H9 (cell line): Measurements from ENCODE around the gene XPR1. TPM values are rescaled to one million over a fixed set of nuclear protein-coding genes. Genes with fewer than 3 reads are reported as not detected.

Experiments used
- DNase-seq: peaks from one replicate; pipeline ENCODE4 v3.0.0-alpha.2; 2017
- H2AFZ ChIP-seq: one replicate; pipeline ENCODE4 v1.6.1; 2013; ENCODE audit warnings: mild to moderate bottlenecking, low read length, control low read depth, moderate library complexity
- H2AK5ac ChIP-seq: 2 replicates; pipeline ENCODE4 v1.6.1; 2013; ENCODE audit warnings: low read length, control low read depth, mixed read lengths; ENCODE audit not compliant: insufficient read length
- H2BK120ac ChIP-seq: one replicate; pipeline ENCODE4 v1.6.1; 2013; ENCODE audit warnings: low read depth, mild to moderate bottlenecking, low read length, control low read depth, inconsistent platforms; ENCODE audit not compliant: poor library complexity, severe bottlenecking
- H2BK12ac ChIP-seq: 2 replicates; pipeline ENCODE4 v1.6.1; 2013; ENCODE audit warnings: low read length, control low read depth, mixed read lengths, low read depth; ENCODE audit not compliant: insufficient read length
- H2BK15ac ChIP-seq: 2 replicates; pipeline ENCODE4 v1.6.1; 2013; ENCODE audit warnings: low read depth, low read length, control low read depth
- H2BK20ac ChIP-seq: one replicate; pipeline ENCODE4 v1.6.1; 2013; ENCODE audit warnings: low read depth, mild to moderate bottlenecking, low read length, control low read depth, inconsistent platforms; ENCODE audit not compliant: poor library complexity, severe bottlenecking
- H2BK5ac ChIP-seq: 2 replicates; pipeline ENCODE4 v1.6.1; 2013; ENCODE audit warnings: low read length, control low read depth, mixed read lengths; ENCODE audit not compliant: insufficient read length
- H3K14ac ChIP-seq: 2 replicates; pipeline ENCODE4 v1.6.1; 2013; ENCODE audit warnings: low read length, control low read depth; ENCODE audit not compliant: insufficient read depth
- H3K18ac ChIP-seq: 2 replicates; pipeline ENCODE4 v1.6.1; 2013; ENCODE audit warnings: low read depth, mild to moderate bottlenecking, mixed read lengths, low read length, control low read depth; ENCODE audit not compliant: insufficient read length
- H3K23ac ChIP-seq: 2 replicates; pipeline ENCODE4 v1.6.1; 2013; ENCODE audit warnings: low read length, control low read depth, mixed read lengths, low read depth; ENCODE audit not compliant: insufficient read length
- H3K23me2 ChIP-seq: 2 replicates; pipeline ENCODE4 v1.6.1; 2013; ENCODE audit warnings: low read depth, mild to moderate bottlenecking, mixed read lengths, low read length, control low read depth; ENCODE audit not compliant: insufficient read length, poor library complexity, severe bottlenecking
- H3K27ac ChIP-seq: 2 replicates; pipeline ENCODE4 v1.5.1; 2013; ENCODE audit warnings: low read length, control low read depth, mixed read lengths, low read depth; ENCODE audit not compliant: insufficient read length
- H3K27me3 ChIP-seq: 2 replicates; pipeline ENCODE4 v1.6.1; 2013; ENCODE audit warnings: low read length, control low read depth, inconsistent platforms; ENCODE audit not compliant: insufficient read depth
- H3K4ac ChIP-seq: 2 replicates; pipeline ENCODE4 v1.6.1; 2013; ENCODE audit warnings: low read depth, mild to moderate bottlenecking, control low read depth, inconsistent platforms, low read length, moderate library complexity
- H3K4me1 ChIP-seq: 2 replicates; pipeline ENCODE4 v1.6.1; 2013; ENCODE audit warnings: low read length, control low read depth, inconsistent platforms; ENCODE audit not compliant: insufficient read depth
- H3K4me2 ChIP-seq: 2 replicates; pipeline ENCODE4 v1.6.1; 2013; ENCODE audit warnings: low read length, control low read depth, mixed read lengths; ENCODE audit not compliant: insufficient read length, insufficient read depth
- H3K56ac ChIP-seq: 2 replicates; pipeline ENCODE4 v1.6.1; 2013; ENCODE audit warnings: low read depth, mild to moderate bottlenecking, mixed read lengths, low read length, control low read depth; ENCODE audit not compliant: insufficient read length
- H3K79me1 ChIP-seq: 2 replicates; pipeline ENCODE4 v1.6.1; 2013; ENCODE audit warnings: low read depth, mild to moderate bottlenecking, moderate library complexity, low read length, control low read depth, inconsistent platforms; ENCODE audit not compliant: insufficient read depth, poor library complexity, severe bottlenecking
- H3K79me2 ChIP-seq: 2 replicates; pipeline ENCODE4 v1.6.1; 2013; ENCODE audit warnings: low read length, control low read depth, inconsistent platforms; ENCODE audit not compliant: insufficient read depth
- H3K9ac ChIP-seq: 2 replicates; pipeline ENCODE4 v1.6.1; 2013; ENCODE audit warnings: low read length, control low read depth, mixed read lengths; ENCODE audit not compliant: insufficient read length; ENCODE audit errors: extremely low read depth
- H3K9me3 ChIP-seq: one replicate; pipeline ENCODE4 v1.6.1; 2013; ENCODE audit warnings: low read depth, low read length, inconsistent platforms; ENCODE audit not compliant: control insufficient read depth
- H3T11ph ChIP-seq: one replicate; pipeline ENCODE4 v1.6.1; 2013; ENCODE audit warnings: mild to moderate bottlenecking, low read length, control low read depth, inconsistent platforms
- H4K20me1 ChIP-seq: one replicate; pipeline ENCODE4 v1.6.1; 2013; ENCODE audit not compliant: control insufficient read depth, insufficient read length, insufficient read depth
- H4K5ac ChIP-seq: 2 replicates; pipeline ENCODE4 v1.6.1; 2013; ENCODE audit warnings: low read depth, mild to moderate bottlenecking, mixed read lengths, low read length, control low read depth; ENCODE audit not compliant: insufficient read length
- H4K8ac ChIP-seq: replicated peaks from 2 replicates; pipeline ENCODE4 v1.6.1; 2013; ENCODE audit warnings: low read length, control low read depth, mixed read lengths, low read depth; ENCODE audit not compliant: insufficient read length
- H4K91ac ChIP-seq: 2 replicates; pipeline ENCODE4 v1.6.1; 2013; ENCODE audit warnings: low read depth, mild to moderate bottlenecking, moderate library complexity, mixed read lengths, low read length, control low read depth; ENCODE audit not compliant: insufficient read length
- H3K27ac Mint-ChIP-seq, 3 experiments: 2 replicates in 2 of 3; 3 replicates in 1 of 3; pipeline ENCODE4 v1.8.0; 2020 to 2021; ENCODE audit warnings: mixed read lengths in 3 of 3, mild to moderate bottlenecking in 1 of 3, moderate library complexity in 1 of 3
- H3K27me3 Mint-ChIP-seq: 2 replicates; pipeline ENCODE4 v1.8.0; 2021; ENCODE audit warnings: low read depth, mild to moderate bottlenecking, moderate library complexity, mixed read lengths
- H3K36me3 Mint-ChIP-seq, 3 experiments: 2 replicates in 2 of 3; 3 replicates in 1 of 3; pipeline ENCODE4 v1.8.0; 2020 to 2021; ENCODE audit warnings: low read depth in 3 of 3, mixed read lengths in 3 of 3; ENCODE audit not compliant: insufficient read depth in 1 of 3
- H3K4me1 Mint-ChIP-seq, 2 experiments: 2 replicates each; pipeline ENCODE4 v1.8.0; 2020; ENCODE audit warnings: mixed read lengths in 2 of 2
- H3K4me3 Mint-ChIP-seq, 2 experiments: 2 replicates in 1 of 2; 3 replicates in 1 of 2; pipeline ENCODE4 v1.8.0; 2020 to 2021; ENCODE audit warnings: mild to moderate bottlenecking in 2 of 2, mixed read lengths in 2 of 2, moderate library complexity in 1 of 2
- H3K9me3 Mint-ChIP-seq, 2 experiments: 2 replicates in 1 of 2; 3 replicates in 1 of 2; pipeline ENCODE4 v1.8.0; 2020; ENCODE audit warnings: mild to moderate bottlenecking in 2 of 2, mixed read lengths in 2 of 2, moderate library complexity in 1 of 2
- CTCF ChIP-seq: fragments of 200-600 bp; sonication (generic); conservative IDR thresholded peaks from 3 replicates; pipeline ENCODE4 v1.8.0; 2021; ENCODE audit warnings: antibody characterized with exemption, mild to moderate bottlenecking
- WGBS: extraction: QIAGEN DNeasy Blood & Tissue Kit; methylation state at CpG from one replicate; pipeline ENCODE4 v1.1.7; 2013; ENCODE audit warnings: missing lambda C conversion rate, low lambda C conversion rate, mixed read lengths; ENCODE audit not compliant: insufficient read length; ENCODE audit errors: extremely low coverage; 5-methylcytosine and 5-hydroxymethylcytosine counted together
- total RNA-seq: library from RNA; stranded (reverse); gene quantifications from 2 replicates; pipeline ENCODE4 v1.2.1, GENCODE V29; 2021

The XPR1 gene
- total RNA-seq, 1 experiment from 2014 or later = 34.1 TPM

- Histone ChIP-seq H3K79me1 (no peaks in the 10 kb centered on the region), H3K4ac (no peak overlapping the region), H3K23ac (no peak overlapping the region), H3T11ph (no peak overlapping the region), H3K14ac (no peak overlapping the region), H2BK5ac (no peak overlapping the region), H3K27me3 (no peaks in the 10 kb centered on the region), H3K23me2 (no peaks in the 10 kb centered on the region), H3K56ac (no peak overlapping the region), H4K20me1 (no peaks in the 10 kb centered on the region), H3K9ac (no peak overlapping the region), H2AK5ac (no peak overlapping the region), H2BK120ac (no peak overlapping the region), H2AFZ (no peak overlapping the region), H4K91ac (no peak overlapping the region), H3K4me1 (peaks cover 5% of the 10 kb centered on the region; the same call in 1 of the 2 replicates), H3K79me2 (no peaks in the 10 kb centered on the region), H4K5ac (no peak overlapping the region), H2BK20ac (no peak overlapping the region), H2BK15ac (no peak overlapping the region), H2BK12ac (no peak overlapping the region), H3K27ac (no peak overlapping the region), H3K9me3 (no peaks in the 10 kb centered on the region), H3K4me2 (no peak overlapping the region), H4K8ac (no peak overlapping the region), H3K18ac (no peak overlapping the region)
- H3K27me3 Mint-ChIP-seq = peaks cover 5% of the 10 kb centered on the region
- H3K4me1 Mint-ChIP-seq = peaks cover 14 to 25% of the 10 kb centered on the region in 2 experiments
- no peak for TF ChIP-seq CTCF
- DNase-seq = no peak
- H3K4me3 Mint-ChIP-seq = no peak overlapping the region
- H3K9me3 Mint-ChIP-seq = no peaks in the 10 kb centered on the region
- no peaks in the 10 kb centered on the region for H3K36me3 Mint-ChIP-seq
- WGBS = no CpG with 5 or more reads among the region's 13 CpGs
- H3K27ac Mint-ChIP-seq = no peak overlapping the region; a peak in 2 of 7 replicates
Observed at GRCh38 chr1:180901076-180901990, 269.5 kb downstream of the XPR1 start.
